HG03354 (cell line): Measurements from ENCODE around the gene ARVCF.

ENCODE experiments used
- ATAC-seq: cut with Tn5 transposase; IDR thresholded peaks from one replicate; pipeline ENCODE4 v1.9.1; 2021; ENCODE audit warnings: mild to moderate bottlenecking; ENCODE audit not compliant: unreplicated experiment, poor library complexity, severe bottlenecking

ARVCF gene

GRCh38 chr22:20016734-20017621, at the start of gene ARVCF:
ARVCF (minus strand) TSS chr22:20016823; CDS start chr22:19990794, 26,029 bp downstream.
- ATAC-seq, result peak; percentile 60

- no peak for ATAC-seq
Observed at GRCh38 chr22:20065896-20066616, 49.4 kb upstream of the ARVCF start.

- ATAC-seq, result no peak
Observed at GRCh38 chr22:20064545-20065262, 48.1 kb upstream of the ARVCF start.

- no peak for ATAC-seq
Observed at GRCh38 chr22:20064140-20064480, 47.5 kb upstream of the ARVCF start.

GRCh38 chr22:20063271-20064139, 46.9 kb upstream of the ARVCF start:
- no peak for ATAC-seq

GRCh38 chr22:20062766-20063083, 46.1 kb upstream of the ARVCF start:
- ATAC-seq, result no peak

- ATAC-seq, result no peak
Observed at GRCh38 chr22:20062043-20062765, 45.6 kb upstream of the ARVCF start.

GRCh38 chr22:20061481-20061861, 44.8 kb upstream of the ARVCF start:
- ATAC-seq, result no peak

GRCh38 chr22:20060700-20061480, 44.3 kb upstream of the ARVCF start:
- ATAC-seq, result no peak

- ATAC-seq, result no peak
Observed at GRCh38 chr22:20058989-20059770, 42.6 kb upstream of the ARVCF start.

GRCh38 chr22:20057596-20058268, 41.1 kb upstream of the ARVCF start:
- ATAC-seq, result no peak

- no peak for ATAC-seq
Observed at GRCh38 chr22:20056696-20057386, 40.2 kb upstream of the ARVCF start.

GRCh38 chr22:20056161-20056560, 39.5 kb upstream of the ARVCF start:
- no peak for ATAC-seq

- ATAC-seq, result no peak
Observed at GRCh38 chr22:20055654-20056053, 39.0 kb upstream of the ARVCF start.

- ATAC-seq, result no peak
Observed at GRCh38 chr22:20055144-20055543, 38.5 kb upstream of the ARVCF start.

GRCh38 chr22:20054485-20054884, 37.9 kb upstream of the ARVCF start:
- no peak for ATAC-seq

- no peak for ATAC-seq
Observed at GRCh38 chr22:20054034-20054427, 37.4 kb upstream of the ARVCF start.
